Fibroblast of lung (primary cell): Measurements from ENCODE around the gene NTN3. TPM values are rescaled to one million over a fixed set of nuclear protein-coding genes. Genes with fewer than 3 reads are reported as not detected.

Source experiments
- DNase-seq, 2 donors: peaks; one replicate each; pipeline versions ENCODE4 v3.0.0 to v3.0.0-alpha.2; 2010; ENCODE audit warnings: low read depth in 2 of 2
- H2AFZ ChIP-seq: 2 replicates; pipeline ENCODE4 v1.5.1; 2012; ENCODE audit warnings: low read length, control low read depth, inconsistent platforms
- H3K27ac ChIP-seq: 2 replicates; pipeline ENCODE4 v1.5.1; 2011; ENCODE audit warnings: low read length, control low read depth; ENCODE audit not compliant: insufficient read depth
- H3K27me3 ChIP-seq: 2 replicates; pipeline ENCODE4 v1.5.1; 2011; ENCODE audit warnings: mild to moderate bottlenecking, low read length; ENCODE audit not compliant: control insufficient read depth, insufficient read depth
- H3K36me3 ChIP-seq: 2 replicates; pipeline ENCODE4 v1.5.1; 2011; ENCODE audit warnings: low read length; ENCODE audit not compliant: control insufficient read depth, insufficient read depth
- H3K4me1 ChIP-seq: 2 replicates; pipeline ENCODE4 v1.5.1; 2011; ENCODE audit warnings: low read length; ENCODE audit not compliant: control insufficient read depth, insufficient read depth; ENCODE audit errors: extremely low read depth
- H3K4me2 ChIP-seq: 2 replicates; pipeline ENCODE4 v1.5.1; 2011; ENCODE audit warnings: low read length, control low read depth; ENCODE audit not compliant: insufficient read depth; ENCODE audit errors: extremely low read depth
- H3K4me3 ChIP-seq, 4 experiments: fragments of 200-600 bp in 1 of 4; sonication (generic) in 1 of 4; replicated peaks in 1 of 4; 2 replicates each; pipeline ENCODE4 v1.5.1; 2011 to 2016; ENCODE audit warnings: low read length in 4 of 4, low read depth in 3 of 4, mild to moderate bottlenecking in 3 of 4, control low read depth in 2 of 4, inconsistent platforms in 1 of 4, mixed read lengths in 1 of 4; ENCODE audit not compliant: insufficient read depth in 1 of 4; ENCODE audit errors: control extremely low read depth in 1 of 4
- H3K79me2 ChIP-seq: 2 replicates; pipeline ENCODE4 v1.5.1; 2012; ENCODE audit warnings: mild to moderate bottlenecking, low read length, inconsistent platforms; ENCODE audit not compliant: control insufficient read depth, insufficient read depth
- H3K9ac ChIP-seq: 2 replicates; pipeline ENCODE4 v1.5.1; 2011; ENCODE audit warnings: mild to moderate bottlenecking, low read length, control low read depth; ENCODE audit not compliant: insufficient read depth
- H3K9me3 ChIP-seq: 2 replicates; pipeline ENCODE4 v1.5.1; 2012; ENCODE audit warnings: low read depth, low read length; ENCODE audit not compliant: control insufficient read depth, insufficient read depth
- H4K20me1 ChIP-seq: 2 replicates; pipeline ENCODE4 v1.5.1; 2011; ENCODE audit warnings: low read length; ENCODE audit not compliant: control insufficient read depth, insufficient read depth; ENCODE audit errors: extremely low read depth
- CTCF ChIP-seq, 2 donors: IDR thresholded peaks in 1 of 2; conservative IDR thresholded peaks in 1 of 2; 1 replicate in 1 of 2; 2 replicates in 1 of 2; pipeline ENCODE4 v1.5.1; 2011 to 2012; ENCODE audit warnings: low read length in 2 of 2, control low read depth in 1 of 2, inconsistent platforms in 1 of 2, low read depth in 1 of 2, mild to moderate bottlenecking in 1 of 2
- EZH2 ChIP-seq: IDR thresholded peaks from 2 replicates; pipeline ENCODE4 v1.5.1; 2012; ENCODE audit warnings: low read length, control low read depth, mild to moderate bottlenecking; ENCODE audit errors: missing control alignments
- polyA plus RNA-seq, 2 donors: library from polyadenylated mRNA; depleted of rRNA in 1 of 2; stranded (reverse) in 1 of 2; unstranded in 1 of 2; fragments of >200 nt; gene quantifications; 2 replicates each; pipeline ENCODE4 v1.2.1, GENCODE V29; 2011 to 2012; ENCODE audit warnings: missing spikeins in 1 of 2
- total RNA-seq: library from RNA; depleted of rRNA; stranded (reverse); fragments of >200 nt; gene quantifications from 2 replicates; pipeline ENCODE4 v1.2.1, GENCODE V29; 2014

NTN3 gene
- total and polyA plus RNA-seq, 2 donors (not counting 1 experiment from before 2014, with no cell fraction given): 0.08 to 2.1 TPM

GRCh38 chr16:2494616-2495015 is 23.5 kb downstream of the NTN3 start:
- Histone ChIP-seq H2AFZ (no peak overlapping the region), H3K36me3 (peaks cover 12% of the 10 kb centered on the region), H3K4me2 (no peak overlapping the region), H3K9ac (no peak overlapping the region), H3K9me3 (no peaks in the 10 kb centered on the region), H3K4me3 (no peak overlapping the region), H3K27me3 (no peaks in the 10 kb centered on the region), H4K20me1 (no peaks in the 10 kb centered on the region), H3K4me1 (peaks cover 6% of the 10 kb centered on the region), H3K79me2 (no peaks in the 10 kb centered on the region), H3K27ac (no peak overlapping the region)
- no peak for TF ChIP-seq CTCF (conservative IDR thresholded peaks at IDR 0.05 in 1 of 2, IDR thresholded peaks at IDR 0.05 in 1 of 2; ENCODE audit: low read depth in 1 of 2, low read length in 2 of 2)
- TF ChIP-seq EZH2: no peak
- DNase-seq: no peak

- H3K27ac ChIP-seq: no peak overlapping the region
- peaks cover 6% of the 10 kb centered on the region for H3K4me1 ChIP-seq
- DNase-seq: no peak
- TF ChIP-seq EZH2: no peak
- no peak for TF ChIP-seq CTCF (conservative IDR thresholded peaks at IDR 0.05 in 1 of 2, IDR thresholded peaks at IDR 0.05 in 1 of 2; ENCODE audit: low read depth in 1 of 2, low read length in 2 of 2)
- H3K27me3 ChIP-seq: no peaks in the 10 kb centered on the region
- H3K9ac ChIP-seq: no peak overlapping the region
- H4K20me1 ChIP-seq: no peaks in the 10 kb centered on the region
- H3K9me3 ChIP-seq: no peaks in the 10 kb centered on the region
- no peak overlapping the region for H3K4me3 ChIP-seq
- no peak overlapping the region for H3K4me2 ChIP-seq
- peaks cover 12% of the 10 kb centered on the region for H3K36me3 ChIP-seq
- H2AFZ ChIP-seq: no peak overlapping the region
- H3K79me2 ChIP-seq: no peaks in the 10 kb centered on the region
These were observed 23.9 kb downstream of the NTN3 start for GRCh38 chr16:2495041-2495440.

- H3K27ac ChIP-seq: no peak overlapping the region
- H3K36me3 ChIP-seq: peaks cover 12% of the 10 kb centered on the region
- peaks cover 6% of the 10 kb centered on the region for H3K4me1 ChIP-seq
- H3K27me3 ChIP-seq: no peaks in the 10 kb centered on the region
- no peaks in the 10 kb centered on the region for H4K20me1 ChIP-seq
- no peak for TF ChIP-seq CTCF (conservative IDR thresholded peaks at IDR 0.05 in 1 of 2, IDR thresholded peaks at IDR 0.05 in 1 of 2; ENCODE audit: low read depth in 1 of 2, low read length in 2 of 2)
- TF ChIP-seq EZH2: no peak
- no peaks in the 10 kb centered on the region for H3K9me3 ChIP-seq
- DNase-seq: no peak
- no peaks in the 10 kb centered on the region for H3K79me2 ChIP-seq
- H3K9ac ChIP-seq: no peak overlapping the region
- H3K4me2 ChIP-seq: no peak overlapping the region
- H3K4me3 ChIP-seq: no peak overlapping the region
- H2AFZ ChIP-seq: no peak overlapping the region
These were observed 25.4 kb downstream of the NTN3 start for GRCh38 chr16:2496223-2497115.
